Kidney (tissue), 14 donors: ENCODE measurements around the gene RPTN. TPM values are rescaled to one million over a fixed set of nuclear protein-coding genes. Genes with fewer than 3 reads are reported as not detected.

Source experiments
- DNase-seq, 5 donors: peaks; one replicate each; pipeline ENCODE4 v3.0.0-alpha.2; 2013 to 2020
- FAIRE-seq: peaks from 2 replicates; lab custom pipeline; 2012; peaks lifted over from hg19 to GRCh38; lab: Jason Lieb, UNC
- H3K27ac ChIP-seq, 2 donors: one replicate each; pipeline ENCODE4 v1.7.0; 2013; ENCODE audit warnings: low read depth in 2 of 2, low read length in 2 of 2, inconsistent platforms in 1 of 2
- H3K27me3 ChIP-seq: one replicate; pipeline ENCODE4 v1.7.1; 2013; ENCODE audit warnings: low read length, inconsistent platforms; ENCODE audit not compliant: control insufficient read depth, insufficient read depth
- H3K36me3 ChIP-seq, 3 donors: one replicate each; pipeline versions ENCODE4 v1.7.0 to v1.7.1; 2013; ENCODE audit warnings: low read length in 3 of 3, control low read depth in 1 of 3, inconsistent platforms in 1 of 3; ENCODE audit not compliant: insufficient read depth in 3 of 3, control insufficient read depth in 2 of 3
- H3K4me1 ChIP-seq, 3 donors: one replicate each; pipeline versions ENCODE4 v1.7.0 to v1.7.1; 2013; ENCODE audit warnings: low read length in 3 of 3, inconsistent platforms in 1 of 3, low read depth in 1 of 3; ENCODE audit not compliant: control insufficient read depth in 2 of 3, insufficient read depth in 2 of 3
- H3K4me3 ChIP-seq, 3 donors: one replicate each; pipeline versions ENCODE4 v1.7.0 to v1.8.1; 2013; ENCODE audit warnings: low read length in 3 of 3, control low read depth in 1 of 3, inconsistent platforms in 1 of 3
- H3K9ac ChIP-seq, 3 donors: one replicate each; pipeline versions ENCODE4 v1.7.0 to v1.7.1; 2013; ENCODE audit warnings: low read length in 3 of 3, control low read depth in 1 of 3, inconsistent platforms in 1 of 3
- H3K9me3 ChIP-seq, 3 donors: one replicate each; pipeline versions ENCODE4 v1.7.0 to v1.7.1; 2013; ENCODE audit warnings: low read length in 3 of 3, control low read depth in 1 of 3, inconsistent platforms in 1 of 3; ENCODE audit not compliant: control insufficient read depth in 2 of 3, insufficient read depth in 1 of 3
- CTCF ChIP-seq: IDR thresholded peaks from 3 replicates; pipeline ENCODE4 v1.5.1; 2012; ENCODE audit warnings: mild to moderate bottlenecking, moderate library complexity, borderline replicate concordance; ENCODE audit not compliant: insufficient read depth; ENCODE audit errors: extremely low read depth
- intact Hi-C: fragments of 100-400 bp; cut with DNase I; formaldehyde crosslinking; loops from one replicate; pipeline ENCODE4 v1.11.1; 2022
- polyA plus RNA-seq: library from polyadenylated mRNA; stranded (reverse); fragments of 350-450 nt; fragmentation: Illumina TruSeq; extraction: RNeasy Lipid Tissue Mini Kit (QIAGEN cat#74804); gene quantifications from one replicate; pipeline ENCODE4 v1.2.3, GENCODE V29; 2014; ENCODE audit warnings: low read depth, low replicate concordance; ENCODE audit not compliant: insufficient read depth
- total RNA-seq: library from RNA; stranded (reverse); fragmentation: NEBNext Ultra II Directional; extraction: Animal tissue kit (Norgen Biotek cat#: 25700); gene quantifications from one replicate; pipeline ENCODE4 v1.2.1, GENCODE V29; 2021
- donor health status: control.
- donor health status: control.
- donor health status: control.
- donor health status: control.
- donor health status: control.
- donor health status: DM: yes; HTN: yes; CAD: no.
- donor health status: Normal renal cell carcinoma (clear cell type).

The RPTN gene
- total and polyA plus RNA-seq, 2 donors from 2014 or later: not detected

GRCh38 chr1:152179566-152179965 lies 20.5 kb upstream of the RPTN start:
- Histone ChIP-seq H3K4me3 (no peak overlapping the region), H3K4me1 (no peaks in the 10 kb centered on the region), H3K9ac (no peak overlapping the region), H3K36me3 (no peaks in the 10 kb centered on the region), H3K9me3 (no peaks in the 10 kb centered on the region), H3K27me3 (no peaks in the 10 kb centered on the region), H3K27ac (no peak overlapping the region)
- intact Hi-C loops: no loop called here
- TF ChIP-seq CTCF: no peak
- DNase-seq (no peak), FAIRE-seq (no peak)

DNA sequence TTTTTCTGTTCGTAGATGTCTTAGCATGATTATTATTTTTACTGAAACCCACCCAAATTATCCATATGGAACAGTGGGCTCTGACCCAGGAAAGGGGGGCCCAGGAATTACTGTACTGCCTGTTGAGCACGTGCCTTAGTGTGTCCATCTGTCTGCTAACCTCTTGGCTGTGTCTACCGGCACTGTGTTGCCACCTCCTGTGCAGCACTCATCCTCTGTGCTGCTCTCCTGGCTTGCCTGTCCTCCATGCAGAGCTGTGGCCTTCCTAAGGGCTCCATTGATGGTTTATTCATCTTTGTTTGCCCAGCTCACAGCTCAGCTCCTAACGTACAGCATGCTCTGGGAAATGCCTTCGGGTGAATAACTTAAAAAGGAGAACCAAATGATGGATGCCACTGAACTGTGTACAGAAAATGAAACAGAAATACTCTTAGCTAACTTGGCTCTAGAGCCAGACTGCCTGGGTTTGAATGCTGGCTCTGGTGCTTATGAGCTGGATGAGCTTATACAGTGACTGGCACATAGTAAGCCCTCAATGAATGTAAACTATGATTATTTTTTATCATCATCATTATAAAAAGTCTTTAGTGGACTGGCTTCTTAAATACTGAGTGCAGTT lies 11.4 kb upstream of the RPTN start:
- no peaks in the 10 kb centered on the region for H3K9me3 ChIP-seq
- no peak for TF ChIP-seq CTCF
- DNase-seq (no peak), FAIRE-seq (no peak)
- H3K27me3 ChIP-seq: no peaks in the 10 kb centered on the region
- H3K36me3 ChIP-seq: no peaks in the 10 kb centered on the region
- intact Hi-C loops: no loop called here
- H3K4me1 ChIP-seq: peaks cover 0 to 5% (median 2%) of the 10 kb centered on the region in 3 donors
- H3K9ac ChIP-seq: no peak overlapping the region
- H3K4me3 ChIP-seq: no peak overlapping the region
- no peak overlapping the region for H3K27ac ChIP-seq

GRCh38 chr1:152169366-152170025 lies 10.5 kb upstream of the RPTN start:
- Histone ChIP-seq H3K4me3 (no peak overlapping the region), H3K27ac (no peak overlapping the region), H3K27me3 (no peaks in the 10 kb centered on the region), H3K9me3 (no peaks in the 10 kb centered on the region), H3K36me3 (no peaks in the 10 kb centered on the region), H3K4me1 (peaks cover 0 to 5% (median 2%) of the 10 kb centered on the region in 3 donors), H3K9ac (no peak overlapping the region)
- no peak for TF ChIP-seq CTCF
- DNase-seq (no peak), FAIRE-seq (no peak)
- intact Hi-C loops: no loop called here
